GM19035 (cell line): Measurements from ENCODE around the gene FHL3.

Experiments used
- ATAC-seq: cut with Tn5 transposase; IDR thresholded peaks from one replicate; pipeline ENCODE4 v1.9.1; 2021; ENCODE audit not compliant: unreplicated experiment

Gene FHL3

DNA sequence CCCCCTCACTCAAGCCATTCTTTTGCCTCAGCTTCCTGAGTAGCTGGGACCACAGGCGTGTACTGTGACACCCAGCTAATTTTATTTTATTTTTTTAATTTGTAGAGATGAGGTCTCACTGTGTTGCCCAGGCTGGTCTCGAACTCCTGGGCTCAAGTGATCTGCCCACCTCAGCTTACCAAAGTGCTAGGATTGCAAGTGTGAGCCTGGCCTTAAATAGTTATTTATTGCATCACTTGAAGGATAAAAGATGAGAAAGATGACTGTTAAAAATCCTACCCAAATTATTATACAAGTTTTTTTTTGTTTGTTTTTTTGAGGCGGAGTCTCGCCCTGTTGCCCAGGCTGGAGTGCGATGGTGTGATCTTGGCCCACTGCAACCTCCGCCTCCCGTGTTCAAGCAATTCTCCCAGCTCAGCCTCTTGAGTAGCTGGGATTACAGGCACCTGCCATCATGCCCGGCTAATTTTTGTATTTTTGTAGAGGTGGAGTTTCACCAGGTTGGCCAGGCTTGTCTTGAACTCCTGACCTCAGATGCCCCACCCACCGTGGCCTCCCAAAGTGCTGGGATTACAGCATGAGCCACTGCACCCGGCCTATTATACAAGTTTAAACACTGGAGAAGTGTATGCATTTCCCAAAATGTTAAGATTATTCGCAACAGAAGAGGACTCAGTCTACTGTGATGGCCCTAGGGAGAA lies 9.6 kb upstream of the FHL3 start:
- ATAC-seq, result no peak

GRCh38 chr1:38014171-38014570 lies 8.9 kb upstream of the FHL3 start:
- ATAC-seq, result no peak

DNA sequence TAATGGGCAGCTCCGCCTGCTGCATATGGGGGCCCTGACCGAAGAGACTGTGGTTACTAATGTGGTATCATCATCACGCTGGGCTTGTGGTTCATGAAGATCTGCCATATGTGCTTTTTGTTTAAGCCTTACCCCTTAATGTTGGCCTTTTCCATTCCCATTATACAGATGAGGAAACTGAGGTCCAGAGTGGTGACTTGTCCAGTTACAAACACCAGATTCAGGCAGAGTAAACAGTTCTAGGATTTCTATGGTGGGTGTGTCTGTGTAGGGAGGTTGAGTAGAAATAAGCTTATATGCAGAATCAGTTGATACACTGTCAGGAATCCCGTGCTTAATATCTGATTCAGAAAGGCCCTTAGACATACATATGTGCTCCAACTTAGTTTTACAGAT lies 7.9 kb upstream of the FHL3 start:
- ATAC-seq, result no peak

GRCh38 chr1:38012363-38013226 lies 7.3 kb upstream of the FHL3 start, which contains the start of gene UTP11:
TSS of gene UTP11 (plus strand) at chr1:38012734. CDS start at chr1:38012803, 69 bp downstream.
- ATAC-seq, result peak; percentile 91

DNA sequence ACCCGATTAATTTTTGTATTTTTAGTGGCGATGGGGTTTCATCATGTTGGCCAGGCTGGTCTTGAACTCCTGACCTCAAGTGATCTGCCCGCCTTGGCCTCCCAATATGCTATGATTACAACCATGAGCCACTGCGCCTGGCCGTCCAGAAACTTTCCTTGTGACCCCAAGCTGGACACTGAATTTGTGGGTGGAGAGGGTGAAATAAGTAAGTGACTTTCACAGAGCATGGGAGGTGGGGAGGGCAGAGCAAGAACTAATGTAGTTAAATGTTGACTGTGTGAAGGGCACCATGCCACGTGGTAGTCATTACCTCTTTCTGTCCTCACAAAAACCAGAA lies 4.5 kb upstream of the FHL3 start:
- no peak for ATAC-seq

DNA sequence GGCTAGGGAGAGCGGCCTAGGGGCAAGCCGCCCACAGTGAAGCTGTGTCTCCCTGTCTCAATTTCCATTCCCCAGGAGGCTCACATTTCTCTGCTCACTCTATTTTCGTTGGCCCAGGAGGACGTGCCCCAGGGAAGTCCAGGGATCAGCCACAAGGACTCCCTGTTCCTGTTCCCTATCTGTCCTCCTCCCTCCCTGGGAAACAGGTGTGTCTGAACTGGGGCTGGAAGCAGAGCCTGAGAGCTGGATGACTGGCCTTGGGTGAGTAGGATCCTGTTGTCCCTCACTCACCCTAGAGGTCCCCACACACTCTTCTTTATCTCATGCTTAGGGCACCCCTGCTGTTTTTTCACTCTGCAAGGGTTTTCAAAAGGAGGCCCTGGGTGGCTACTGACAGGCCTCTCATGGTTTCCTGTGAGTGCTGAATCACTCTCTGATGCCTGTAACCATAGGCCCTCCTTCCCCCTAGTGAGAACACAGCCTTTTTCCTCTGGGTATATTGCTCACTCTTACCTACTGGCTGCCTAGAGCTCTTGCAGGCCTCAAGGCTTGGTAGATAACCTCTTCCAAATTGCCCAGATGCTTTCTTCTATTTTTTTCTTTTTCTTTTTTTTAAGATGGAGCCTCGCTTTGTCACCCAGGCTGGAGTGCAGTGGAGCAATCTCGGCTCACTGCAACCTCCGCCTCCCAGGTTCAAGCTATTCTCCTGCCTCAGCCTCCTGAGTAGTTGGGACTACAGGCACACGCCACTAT lies 4.0 kb upstream of the FHL3 start:
- no peak for ATAC-seq

- ATAC-seq, result no peak
Observed at GRCh38 chr1:38006008-38006828, 904 bp upstream of the FHL3 start.

DNA sequence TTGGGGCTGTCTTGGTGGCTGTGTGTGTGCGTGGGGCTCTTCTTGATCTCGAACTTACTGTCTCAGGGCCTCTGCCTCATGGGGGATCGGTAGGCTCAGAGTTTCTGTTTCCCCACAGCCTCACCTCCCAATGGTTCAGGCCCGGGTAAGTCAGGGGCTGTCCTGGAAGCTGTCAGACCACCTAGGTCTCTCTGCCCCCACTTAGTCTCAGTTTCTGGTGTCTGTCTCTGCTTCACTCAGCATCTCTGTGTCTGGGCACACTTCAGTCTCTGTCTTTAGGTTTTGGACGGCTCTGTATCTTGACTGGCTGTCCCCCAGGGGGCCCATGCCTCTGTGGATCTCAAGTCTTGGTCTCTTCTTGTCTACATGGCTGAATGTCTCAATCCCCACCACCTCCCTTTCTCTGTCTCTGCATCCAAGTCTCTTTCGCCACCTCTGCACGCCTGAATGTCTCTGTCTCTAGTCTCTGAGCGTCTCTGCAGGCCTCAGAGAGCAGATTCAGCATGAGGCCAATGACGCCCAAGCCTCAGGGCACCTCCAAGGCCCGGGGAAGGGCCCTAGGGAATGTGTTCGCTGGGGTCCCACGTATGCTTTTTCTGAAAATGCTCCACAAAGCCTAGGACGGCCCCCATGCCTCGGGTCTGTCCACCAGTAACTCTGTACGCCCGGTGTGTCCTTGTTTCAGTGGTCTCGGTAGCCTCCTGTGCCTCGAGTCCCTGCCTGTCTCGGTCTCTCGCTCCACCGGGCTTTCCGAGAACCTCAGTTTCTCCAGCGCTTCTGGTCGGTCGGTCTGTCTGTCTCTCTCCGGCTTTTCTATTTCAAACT lies 818 bp downstream of the FHL3 start:
- ATAC-seq, result no peak

DNA sequence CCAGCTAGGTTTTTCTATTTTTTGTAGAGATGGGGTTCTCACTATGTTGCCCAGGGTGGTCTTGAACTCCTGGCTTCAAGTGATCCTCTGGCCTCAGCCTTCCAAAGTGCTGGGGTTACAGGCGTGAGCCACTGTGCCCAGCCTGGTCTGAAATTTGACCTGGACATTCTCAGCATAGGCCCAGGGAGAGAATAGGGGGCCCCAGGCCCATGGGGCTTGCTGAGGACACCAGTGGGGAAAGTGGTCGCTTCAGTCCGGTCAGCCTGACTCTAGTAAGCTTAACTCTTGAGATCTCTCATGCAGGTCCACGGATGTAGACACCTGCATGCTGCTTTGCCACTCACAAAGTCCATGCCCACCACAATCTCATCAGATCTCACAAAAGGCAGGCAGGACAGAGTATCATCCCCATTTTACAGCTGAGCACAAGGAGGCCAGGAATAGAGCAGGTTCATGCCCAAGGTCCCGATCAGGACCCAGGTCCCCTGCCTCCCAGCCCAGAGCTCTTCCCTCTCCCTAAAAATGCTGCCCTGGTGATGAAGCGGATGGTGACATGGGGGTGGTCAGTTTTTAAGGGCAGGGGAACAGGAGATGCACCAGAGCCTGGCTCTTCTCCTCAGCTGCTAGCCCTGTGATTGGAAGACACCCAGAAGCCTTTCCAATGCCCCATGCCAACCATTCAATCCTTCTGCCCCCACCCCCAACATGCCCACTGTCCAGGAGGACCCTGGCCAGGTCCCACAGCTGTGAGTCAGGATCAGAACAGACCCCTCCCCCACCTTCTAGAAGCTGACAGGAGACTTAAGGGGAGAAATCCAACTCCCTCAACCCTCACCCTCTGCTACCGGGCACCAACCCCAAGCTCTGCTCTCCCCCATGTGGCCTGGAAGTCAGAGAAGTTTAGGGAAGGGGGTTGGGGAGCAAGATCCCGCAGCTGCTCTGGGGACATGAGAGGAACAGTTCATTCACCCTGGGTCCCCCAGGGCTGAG lies 1.8 kb downstream of the FHL3 start:
- ATAC-seq, result no peak

DNA sequence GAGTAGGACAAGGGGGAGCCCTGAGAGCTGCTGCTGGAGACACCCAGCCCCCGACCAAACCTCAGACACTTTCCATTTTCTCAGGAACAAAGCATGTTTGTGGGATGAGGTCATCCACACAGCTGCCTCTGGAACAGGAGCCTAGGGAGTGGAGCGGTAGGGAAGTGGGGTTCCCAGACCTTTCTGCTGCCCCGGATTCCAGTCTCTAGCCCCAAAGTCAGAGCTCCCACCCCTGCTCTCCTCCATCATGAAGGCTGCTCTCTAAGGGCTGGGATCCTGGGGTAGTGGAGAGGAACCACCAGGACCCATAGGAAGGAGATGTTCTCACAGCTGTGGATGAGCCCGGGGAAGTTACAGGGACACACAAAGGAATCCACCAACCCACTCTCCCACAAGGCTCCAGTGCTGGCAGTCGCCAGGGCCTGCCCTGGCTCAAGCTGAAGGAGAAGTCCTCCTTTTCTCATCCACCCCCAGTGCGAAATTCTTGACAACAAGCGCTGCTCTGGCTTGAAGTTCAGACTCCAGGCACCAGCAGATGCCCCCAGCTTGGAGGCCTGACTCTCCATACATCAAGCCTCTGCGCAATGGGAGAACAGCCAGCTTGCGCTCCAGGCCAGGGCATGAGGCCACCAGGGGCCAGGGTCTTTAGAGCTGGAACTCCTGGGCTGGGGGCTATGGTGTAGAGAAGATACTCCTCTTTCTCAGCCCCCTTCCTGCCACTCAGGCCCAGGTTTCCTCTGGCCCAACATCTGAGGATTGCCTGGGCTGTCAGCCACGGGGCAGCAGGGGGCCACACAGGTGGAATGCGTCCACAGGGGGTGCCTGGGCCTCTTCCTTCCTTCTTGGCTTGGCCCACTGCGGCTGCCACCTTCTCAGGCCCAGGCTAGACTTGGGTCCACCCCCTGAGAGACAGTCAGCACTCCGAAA lies 4.5 kb downstream of the FHL3 start:
- ATAC-seq, result no peak

- ATAC-seq, result no peak
Observed at GRCh38 chr1:38000233-38000528, 5.1 kb downstream of the FHL3 start.

DNA sequence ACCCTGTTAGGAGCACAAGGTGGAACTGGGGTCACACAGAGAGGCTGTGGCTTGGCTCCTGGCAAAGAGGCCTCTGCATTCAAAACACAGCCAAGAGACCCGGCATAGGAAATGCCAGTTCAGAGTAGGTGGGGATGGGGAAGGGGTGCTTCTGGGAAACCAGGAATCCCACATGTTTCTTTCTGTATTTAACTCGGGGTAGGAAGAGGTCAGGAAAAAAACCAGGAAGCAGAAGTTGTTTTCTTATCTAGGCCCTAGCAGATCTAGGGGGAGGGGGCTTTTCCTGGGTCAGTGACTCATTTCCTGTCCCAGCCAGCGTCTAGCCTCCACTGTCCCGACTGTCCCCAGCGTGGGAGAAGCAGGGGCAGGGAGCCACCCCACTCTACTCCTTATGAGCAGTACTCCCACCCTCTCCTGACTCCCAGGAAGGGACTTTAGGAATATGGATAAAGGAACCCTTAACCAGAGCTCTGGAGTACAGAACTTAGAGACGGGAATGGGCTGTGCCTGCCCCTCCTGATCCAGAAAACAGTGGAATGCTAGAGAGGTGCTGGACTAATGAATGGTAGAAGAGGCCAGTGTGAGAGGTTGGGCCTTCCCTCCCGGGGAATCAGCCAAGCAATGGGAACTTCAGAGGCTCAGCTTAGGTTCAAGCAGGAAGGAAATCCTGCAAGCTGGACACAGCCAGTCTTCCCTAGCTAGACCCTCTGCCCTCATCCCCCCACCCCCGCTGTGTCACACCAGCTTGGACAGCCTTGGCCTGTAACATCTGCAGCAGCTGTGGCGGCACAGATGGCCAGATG lies 5.7 kb downstream of the FHL3 start:
- no peak for ATAC-seq

GRCh38 chr1:37998913-37999429 lies 6.3 kb downstream of the FHL3 start:
- no peak for ATAC-seq

DNA sequence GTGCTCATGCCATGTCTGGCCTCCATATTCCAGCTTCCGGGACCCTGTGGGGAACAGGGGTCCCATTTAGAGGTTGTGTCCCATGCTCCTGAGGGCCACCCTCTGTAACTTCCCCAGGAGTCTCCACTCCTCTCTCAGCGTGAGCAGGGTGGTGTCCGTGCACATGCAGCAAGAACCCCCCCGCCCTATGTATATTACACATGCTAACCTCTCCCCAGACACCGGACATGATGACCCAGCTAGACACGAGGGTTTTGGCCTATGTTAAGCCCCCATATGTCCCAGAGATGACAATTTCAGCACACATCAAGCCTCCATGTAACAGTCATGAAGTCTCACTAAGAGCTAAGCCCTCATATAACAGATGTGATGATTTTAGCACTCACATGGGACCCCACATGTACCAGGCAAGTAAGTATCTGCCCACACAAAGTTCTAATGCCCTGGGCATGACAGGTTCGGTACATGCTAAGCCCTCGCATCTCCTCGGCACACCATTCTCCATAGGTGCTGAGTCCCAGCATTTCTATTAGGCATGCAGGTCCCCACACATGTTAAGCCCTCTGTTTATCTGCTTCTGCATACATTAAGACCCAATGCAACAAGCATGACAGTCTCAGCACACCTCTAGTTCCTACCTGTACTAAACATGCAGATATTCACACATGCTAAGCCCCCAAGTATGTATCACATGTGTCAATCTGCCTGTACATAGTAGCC lies 7.1 kb downstream of the FHL3 start:
- no peak for ATAC-seq

DNA sequence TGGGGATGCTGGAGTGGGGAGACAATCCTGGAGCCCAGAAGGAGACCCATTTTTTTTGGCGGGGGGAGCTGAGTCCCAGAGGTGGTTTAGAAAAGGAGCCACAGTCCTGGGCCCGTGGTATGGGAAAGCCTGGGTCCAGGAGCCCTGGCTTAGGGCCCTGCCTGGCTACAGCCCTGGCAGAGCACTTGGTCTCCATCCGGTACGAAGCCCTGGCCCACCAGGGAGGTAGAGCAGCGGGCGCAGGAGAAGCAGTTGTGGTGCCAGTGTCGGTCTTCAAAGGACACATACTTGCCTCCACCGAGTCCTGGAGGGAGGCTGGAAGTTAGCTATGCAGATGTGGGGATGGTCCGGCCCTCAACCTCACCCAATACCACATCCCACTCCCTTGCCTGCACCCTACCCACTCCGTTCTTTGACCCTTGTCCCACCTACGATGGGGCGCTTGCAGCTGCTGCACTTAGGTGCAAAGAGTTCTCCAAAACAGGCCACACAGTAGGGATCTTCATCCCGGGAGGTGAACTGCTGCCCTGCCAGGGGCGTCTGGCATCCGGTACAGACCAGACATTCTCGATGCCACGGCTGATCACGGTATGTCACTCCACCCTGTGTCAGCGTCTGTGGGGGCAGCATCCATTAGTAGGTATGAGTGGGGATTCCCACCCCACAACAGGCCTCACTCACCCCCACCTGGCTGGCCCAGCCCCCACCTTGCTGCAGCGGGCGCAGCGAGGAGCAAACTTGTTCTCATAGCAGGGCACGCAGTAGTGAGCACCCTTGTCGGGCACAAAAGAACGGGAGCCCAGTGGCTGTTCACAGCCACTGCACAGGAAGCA lies 7.8 kb downstream of the FHL3 start:
- no peak for ATAC-seq
